Tibial artery (tissue), 4 donors: ENCODE measurements around the gene RASL10A.

ENCODE experiments used
- DNase-seq, 2 donors: peaks; one replicate each; pipeline ENCODE4 v3.0.0-alpha.2; 2019
- H3K27ac ChIP-seq, 2 donors: fragments of 200-600 bp; sonication (generic) in 1 of 2; 1 replicate in 1 of 2; 2 replicates in 1 of 2; pipeline ENCODE4 v1.5.1; 2018 to 2019; ENCODE audit warnings: mild to moderate bottlenecking in 1 of 2
- H3K27me3 ChIP-seq, 2 donors: fragments of 200-600 bp; sonication (generic) in 1 of 2; one replicate each; pipeline versions ENCODE4 v1.5.1 to v1.6.0; 2016 to 2019
- H3K36me3 ChIP-seq, 3 donors: fragments of 200-600 bp; sonication (generic) in 2 of 3; one replicate each; pipeline ENCODE4 v1.5.1; 2016 to 2019; ENCODE audit warnings: mild to moderate bottlenecking in 2 of 3
- H3K4me1 ChIP-seq, 4 donors: fragments of 200-600 bp; sonication (generic) in 2 of 4; 1 replicate in 3 of 4; 2 replicates in 1 of 4; pipeline ENCODE4 v1.5.1; 2016 to 2019
- H3K4me3 ChIP-seq, 2 donors: fragments of 200-600 bp; sonication (generic) in 1 of 2; 1 replicate in 1 of 2; 2 replicates in 1 of 2; pipeline ENCODE4 v1.5.1; 2018 to 2019; ENCODE audit warnings: mild to moderate bottlenecking in 2 of 2
- H3K9me3 ChIP-seq, 3 donors: fragments of 200-600 bp; sonication (generic) in 1 of 3; one replicate each; pipeline ENCODE4 v1.5.1; 2016 to 2019
- CTCF ChIP-seq, 2 experiments: fragments of 200-600 bp in 1 of 2; fragments of 450-650 bp in 1 of 2; IDR thresholded peaks; one replicate each; pipeline ENCODE4 v1.5.1; 2017 to 2019; ENCODE audit warnings: antibody characterized with exemption in 2 of 2, mild to moderate bottlenecking in 1 of 2, moderate library complexity in 1 of 2
- intact Hi-C: fragments of 100-400 bp; cut with DNase I; formaldehyde crosslinking; loops from one replicate; pipeline ENCODE4 v1.15.0; 2023; ENCODE audit warnings: low total_unique reads

The RASL10A gene

GRCh38 chr22:29351891-29352290 is 36.4 kb upstream of the RASL10A start:
- DNase-seq = no peak

GRCh38 chr22:29351042-29351441 is 35.5 kb upstream of the RASL10A start:
- Histone ChIP-seq H3K27ac (no peak overlapping the region), H3K9me3 (no peaks in the 10 kb centered on the region), H3K27me3 (no peaks in the 10 kb centered on the region), H3K4me3 (no peak overlapping the region), H3K36me3 (peaks cover 82 to 100% (median 98%) of the 10 kb centered on the region in 3 donors), H3K4me1 (peaks cover 0 to 14% (median 0%) of the 10 kb centered on the region in 4 donors)
- intact Hi-C loops = no loop called here
- TF ChIP-seq CTCF (IDR thresholded peaks at IDR 0.05) = no peak
- DNase-seq = no peak

More at GRCh38 chr22:29351891-29352290, 36.4 kb upstream of the RASL10A start:
- Histone ChIP-seq H3K27ac (no peak overlapping the region), H3K4me1 (peaks cover 0 to 5% (median 0%) of the 10 kb centered on the region in 4 donors), H3K9me3 (no peaks in the 10 kb centered on the region), H3K4me3 (no peak overlapping the region), H3K36me3 (peaks cover 80 to 100% (median 100%) of the 10 kb centered on the region in 3 donors), H3K27me3 (no peaks in the 10 kb centered on the region)
- no peak for TF ChIP-seq CTCF (IDR thresholded peaks at IDR 0.05)
- intact Hi-C loops = no loop called here

DNA sequence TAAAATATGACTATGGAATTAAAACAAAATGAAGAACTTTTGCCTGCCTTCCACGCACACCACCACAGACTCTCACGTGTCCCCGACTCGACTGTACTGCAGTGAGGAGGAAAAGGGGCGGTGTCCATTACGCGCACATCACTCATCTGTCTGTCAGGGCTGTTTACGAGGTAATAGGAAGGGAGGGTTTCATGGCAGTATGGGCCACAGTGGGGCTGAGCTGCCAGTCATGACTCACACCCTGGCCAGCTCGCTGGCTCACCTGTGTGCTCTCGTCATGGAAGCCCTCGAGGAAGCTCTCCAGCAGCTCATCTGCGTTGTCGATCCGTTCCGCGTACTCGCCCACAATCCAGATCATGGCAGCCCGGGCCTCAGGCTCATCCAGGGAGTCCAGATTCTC is 33.5 kb upstream of the RASL10A start:
- intact Hi-C loops = no loop called here
- no peak for TF ChIP-seq CTCF (IDR thresholded peaks at IDR 0.05)
- H3K9me3 ChIP-seq = no peaks in the 10 kb centered on the region
- H3K4me3 ChIP-seq = no peak overlapping the region
- no peaks in the 10 kb centered on the region for H3K27me3 ChIP-seq
- peaks cover 65 to 93% (median 87%) of the 10 kb centered on the region in 3 donors for H3K36me3 ChIP-seq
- DNase-seq = no peak
- H3K27ac ChIP-seq = no peak overlapping the region
- H3K4me1 ChIP-seq = peaks cover 0 to 18% (median 0%) of the 10 kb centered on the region in 4 donors

DNA sequence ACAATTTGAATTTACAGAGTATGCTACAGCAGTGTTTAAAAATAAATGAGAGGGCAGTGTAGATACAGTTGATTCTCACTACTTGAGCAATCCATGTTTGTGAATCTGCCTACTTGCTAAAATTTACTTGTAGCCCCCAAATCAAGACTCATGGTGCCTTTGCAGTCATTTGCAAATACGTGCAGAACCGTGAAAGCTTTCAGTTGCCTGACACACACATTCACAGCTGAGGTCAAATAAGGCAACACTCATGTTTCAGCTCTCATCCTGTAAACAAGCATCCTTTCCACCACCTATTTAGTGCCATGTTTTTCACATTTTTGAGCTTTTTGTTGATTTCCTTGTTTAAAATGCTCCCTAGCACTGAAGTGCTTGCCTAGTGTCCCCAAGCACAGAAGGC is 32.5 kb upstream of the RASL10A start:
- no peak for TF ChIP-seq CTCF (IDR thresholded peaks at IDR 0.05)
- peaks cover 0 to 21% (median 0%) of the 10 kb centered on the region in 4 donors for H3K4me1 ChIP-seq
- DNase-seq = no peak
- no peak overlapping the region for H3K4me3 ChIP-seq
- no peak overlapping the region for H3K27ac ChIP-seq
- H3K9me3 ChIP-seq = no peaks in the 10 kb centered on the region
- H3K27me3 ChIP-seq = no peaks in the 10 kb centered on the region
- peaks cover 59 to 93% (median 83%) of the 10 kb centered on the region in 3 donors for H3K36me3 ChIP-seq
- intact Hi-C loops = no loop called here

DNA sequence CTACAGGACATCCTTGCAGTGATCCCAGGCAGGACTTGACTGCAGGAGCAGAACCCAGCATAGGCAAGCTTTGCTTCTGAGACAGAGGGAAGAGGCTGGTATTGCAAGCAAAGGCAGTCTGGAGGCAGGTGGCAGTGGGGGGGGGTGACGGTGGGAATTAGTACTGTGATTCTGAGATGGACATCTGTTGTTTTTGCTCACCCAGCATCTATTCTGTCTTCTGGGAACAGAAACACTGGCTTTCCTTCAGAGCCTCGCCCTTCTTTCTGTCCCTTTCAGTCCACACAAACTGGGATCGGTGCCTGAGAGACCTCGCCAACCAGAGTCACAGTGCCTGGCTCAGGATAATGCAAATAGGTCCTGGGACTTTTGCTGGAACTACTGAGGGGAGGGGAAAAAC is 31.2 kb upstream of the RASL10A start:
- H3K4me1 ChIP-seq = peaks cover 0 to 24% (median 0%) of the 10 kb centered on the region in 4 donors

More for the DNA sequence above, 31.2 kb upstream of the RASL10A start:
- TF ChIP-seq CTCF (IDR thresholded peaks at IDR 0.05) = no peak
- Histone ChIP-seq H3K36me3 (peaks cover 58 to 93% (median 83%) of the 10 kb centered on the region in 3 donors), H3K9me3 (no peaks in the 10 kb centered on the region), H3K27me3 (no peaks in the 10 kb centered on the region), H3K4me3 (no peak overlapping the region), H3K27ac (no peak overlapping the region)
- no peak for DNase-seq
- intact Hi-C loops = no loop called here
